Upper lobe of left lung (tissue), 4 donors: ENCODE measurements around the gene ACAN.

ENCODE experiments used
- CTCF ChIP-seq, 6 experiments: fragments of 450-650 bp in 4 of 6; fragments of 200-600 bp in 2 of 6; sonication (generic) in 2 of 6; IDR thresholded peaks; one replicate each; pipeline ENCODE4 v1.5.1; 2016 to 2019; ENCODE audit warnings: antibody characterized with exemption in 6 of 6
- POLR2A ChIP-seq, 4 donors: fragments of 450-650 bp; IDR thresholded peaks; one replicate each; pipeline ENCODE4 v1.5.1; 2016 to 2017; ENCODE audit warnings: antibody characterized with exemption in 4 of 4, mild to moderate bottlenecking in 2 of 4
- POLR2AphosphoS5 ChIP-seq, 2 donors: sonication (generic); formaldehyde crosslinking; IDR thresholded peaks; one replicate each; pipeline ENCODE4 v1.5.1; 2017; ENCODE audit warnings: antibody characterized with exemption in 2 of 2

GRCh38 chr15:88864861-88865497, 61.7 kb downstream of the ACAN start:
- TF ChIP-seq POLR2A (IDR thresholded peaks at IDR 0.05) (no peak), POLR2AphosphoS5 (IDR thresholded peaks at IDR 0.05) (no peak), CTCF (IDR thresholded peaks at IDR 0.05) (no peak)
